Measurements from ENCODE around the gene THBS4.
"Not testable (repeated sequence)": the region's sequence is repeated elsewhere in the genome, so short reads cannot be mapped to it uniquely, and the experiment has no call there.

THBS4 gene

DNA sequence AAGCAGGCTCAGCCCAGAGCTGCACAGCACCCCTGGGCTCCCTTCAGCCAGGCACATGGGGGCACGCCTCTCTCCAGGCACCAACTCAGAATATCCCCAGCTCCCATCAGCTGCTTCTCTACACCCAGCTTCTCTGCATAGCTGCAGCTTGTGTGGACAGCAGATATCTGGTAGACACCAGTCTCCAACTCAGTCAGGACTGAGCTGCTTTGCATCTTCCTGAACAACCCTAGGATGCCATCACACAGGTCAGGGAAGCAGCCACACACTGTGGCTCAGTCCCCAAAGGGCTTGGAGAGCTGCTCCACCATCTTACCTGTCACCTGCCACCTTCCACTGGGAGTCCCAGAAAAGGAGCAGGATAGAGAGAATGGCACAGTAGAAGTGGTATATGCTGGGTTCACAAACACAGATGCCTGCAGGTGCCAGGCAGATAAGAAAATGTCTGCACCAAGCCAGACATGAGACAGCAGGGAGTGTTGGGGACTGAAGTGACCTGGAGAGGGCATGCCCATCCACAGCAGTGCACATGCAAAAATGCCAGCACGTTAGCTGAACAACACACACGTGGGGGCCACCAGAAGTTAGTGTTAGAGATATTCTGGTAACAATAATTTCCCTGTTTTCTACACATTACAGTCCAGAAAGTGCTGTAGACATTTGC is 42.0 kb downstream of the THBS4 start:
- no peak for DNase-seq

DNA sequence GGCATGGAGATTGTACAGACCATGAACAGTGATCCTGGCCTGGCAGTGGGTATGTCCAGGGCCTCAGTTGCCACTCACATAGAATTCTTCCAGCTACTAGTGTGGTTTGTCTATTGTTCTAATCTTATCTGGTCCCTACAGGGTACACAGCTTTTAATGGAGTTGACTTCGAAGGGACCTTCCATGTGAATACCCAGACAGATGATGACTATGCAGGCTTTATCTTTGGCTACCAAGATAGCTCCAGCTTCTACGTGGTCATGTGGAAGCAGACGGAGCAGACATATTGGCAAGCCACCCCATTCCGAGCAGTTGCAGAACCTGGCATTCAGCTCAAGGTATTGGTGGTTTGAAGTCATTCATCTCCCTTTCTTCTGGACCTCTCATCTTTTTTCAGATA is 43.8 kb downstream of the THBS4 start:
- DNase-seq = no peak

DNA sequence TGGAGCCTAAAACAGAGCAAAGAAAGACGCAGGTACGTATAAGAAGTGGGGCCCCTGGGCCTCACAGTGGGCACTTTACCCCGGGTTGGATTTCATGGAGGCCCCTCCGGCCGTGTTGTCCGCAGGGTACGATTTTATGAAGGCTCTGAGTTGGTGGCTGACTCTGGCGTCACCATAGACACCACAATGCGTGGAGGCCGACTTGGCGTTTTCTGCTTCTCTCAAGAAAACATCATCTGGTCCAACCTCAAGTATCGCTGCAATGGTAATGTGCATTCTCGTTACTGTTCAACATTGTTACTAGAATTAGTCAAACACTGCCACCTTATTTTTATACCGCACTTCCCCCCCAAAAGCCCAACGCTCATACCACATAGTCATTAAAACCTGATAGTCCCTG is 47.1 kb downstream of the THBS4 start:
- no peak for DNase-seq

DNA sequence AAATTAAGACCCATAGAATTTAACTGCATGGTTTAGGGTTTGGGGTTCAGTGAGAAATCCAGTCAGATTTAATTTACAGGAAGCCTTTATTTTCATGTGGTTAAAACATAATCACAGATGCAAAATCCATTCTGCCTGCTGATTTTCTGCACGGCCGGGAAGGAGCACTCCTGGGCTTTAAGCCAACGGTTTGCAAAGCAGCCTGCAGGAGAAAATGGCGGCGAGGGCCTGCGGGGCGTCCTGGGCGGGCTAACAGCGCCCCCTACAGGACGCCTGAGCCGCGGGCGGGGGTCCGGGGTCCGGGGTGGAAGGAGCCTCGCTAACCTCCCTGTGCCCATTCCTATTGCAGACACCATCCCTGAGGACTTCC is 47.6 kb downstream of the THBS4 start:
- no peak for DNase-seq

DNA sequence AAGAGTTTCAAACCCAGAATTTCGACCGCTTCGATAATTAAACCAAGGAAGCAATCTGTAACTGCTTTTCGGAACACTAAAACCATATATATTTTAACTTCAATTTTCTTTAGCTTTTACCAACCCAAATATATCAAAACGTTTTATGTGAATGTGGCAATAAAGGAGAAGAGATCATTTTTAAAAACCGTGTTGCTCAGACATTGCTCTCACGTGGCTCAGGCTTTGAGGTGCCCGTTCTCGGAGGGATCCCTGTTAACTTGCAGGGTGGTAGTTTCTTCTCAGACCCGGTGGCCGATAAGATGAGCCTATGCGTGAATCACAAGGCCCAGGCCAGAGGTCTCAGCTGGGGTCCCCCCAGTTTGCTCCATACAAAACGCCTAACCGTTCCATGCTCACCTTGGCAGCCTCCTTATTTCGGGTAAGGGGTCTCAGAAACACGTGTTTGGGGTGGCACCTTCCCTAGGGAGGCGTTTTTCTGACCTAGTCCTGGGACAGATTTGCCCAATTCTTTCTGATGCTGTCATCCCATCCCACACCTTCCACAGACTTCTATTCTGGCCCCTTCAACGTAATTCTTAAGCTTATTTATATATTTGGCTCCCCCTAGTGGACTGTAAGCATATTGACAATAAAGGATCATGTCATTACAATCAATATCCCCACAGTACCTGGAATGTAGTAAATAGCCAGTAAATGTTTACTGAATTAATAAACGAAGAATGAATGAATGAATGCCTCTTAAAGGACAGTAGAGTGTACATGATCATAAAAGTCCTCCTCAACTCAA is 48.1 kb downstream of the THBS4 start:
- DNase-seq = peak; percentile 18

DNA sequence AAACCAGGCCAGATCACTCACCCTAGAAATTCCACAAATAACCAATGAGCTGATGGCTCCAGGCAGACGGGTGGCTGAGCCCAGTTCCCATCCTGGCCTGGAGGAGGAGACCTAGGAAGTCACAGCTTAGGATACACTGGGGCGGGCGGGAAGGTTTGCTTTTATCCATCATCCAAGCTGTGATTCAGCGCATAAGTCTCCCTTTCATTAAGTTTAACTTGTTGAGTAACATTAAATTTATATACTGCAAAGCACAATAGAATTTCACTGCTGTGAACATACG is 55.7 kb downstream of the THBS4 start:
- no peak for DNase-seq

DNA sequence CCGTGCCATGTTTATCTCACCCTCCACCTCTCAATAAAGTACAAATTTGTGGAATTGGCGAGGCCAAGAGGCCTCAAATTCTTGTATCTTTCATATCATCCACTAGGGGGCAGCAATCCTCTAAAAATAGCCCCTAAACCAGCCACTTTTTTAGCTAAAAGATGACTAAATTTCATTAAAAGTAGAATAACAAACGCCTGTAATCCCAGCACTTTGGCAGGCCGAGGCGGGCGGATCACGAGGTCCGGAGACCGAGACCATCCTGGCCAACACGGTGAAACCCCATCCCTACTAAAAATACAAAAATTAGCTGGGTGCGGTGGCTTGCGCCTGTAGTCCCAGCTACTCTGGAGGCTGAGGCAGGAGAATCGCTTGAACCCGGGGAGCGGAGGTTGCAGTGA is 56.6 kb downstream of the THBS4 start:
- peak; percentile 47 for DNase-seq

DNA sequence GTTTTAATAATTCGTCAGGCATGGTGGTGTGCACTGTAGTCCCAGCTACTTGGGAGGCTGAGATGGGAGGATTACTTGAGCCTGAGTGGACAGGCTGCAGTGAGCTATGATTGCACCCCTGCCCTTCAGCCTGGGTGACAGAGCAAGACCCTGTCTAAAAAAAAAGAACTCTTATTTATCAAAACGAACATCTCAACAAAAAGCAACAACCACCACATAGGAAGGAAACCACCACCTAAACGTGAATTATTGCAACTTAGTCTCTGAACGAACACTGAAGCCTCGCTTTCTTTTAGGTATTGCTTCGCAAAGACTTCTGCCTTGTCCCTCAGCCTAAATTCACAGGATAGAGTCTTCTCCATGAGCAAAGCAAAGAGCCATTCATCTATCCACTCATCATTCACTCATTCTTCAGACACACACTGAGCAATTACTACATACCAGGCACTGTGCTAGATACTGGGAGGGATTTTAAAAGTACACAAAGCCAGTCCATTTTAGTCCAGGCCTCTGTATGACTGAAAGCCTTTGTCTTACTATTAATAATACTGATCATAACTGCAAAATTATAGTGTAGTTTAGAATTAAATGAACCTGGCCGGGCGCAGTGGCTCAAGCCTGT is 57.4 kb downstream of the THBS4 start:
- no peak for DNase-seq

DNA sequence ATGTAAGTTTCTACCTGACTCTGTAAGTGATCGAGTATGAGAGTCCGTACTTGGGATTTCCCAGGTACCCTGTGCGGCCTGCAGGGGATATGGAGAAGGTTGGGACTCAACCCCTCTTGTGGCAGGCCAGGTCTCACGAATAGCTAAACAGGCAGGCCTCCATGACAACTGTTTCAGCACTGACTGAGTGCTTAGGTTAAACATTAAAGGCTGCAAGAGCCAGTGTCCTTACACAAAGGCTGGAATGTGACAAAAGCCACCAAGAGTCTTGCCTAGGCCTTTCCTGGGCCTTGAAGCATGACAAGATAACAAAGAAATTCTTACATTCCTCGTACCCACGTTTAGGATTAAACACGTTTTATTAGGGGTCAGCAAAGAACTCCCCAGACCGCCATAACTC is 58.6 kb downstream of the THBS4 start:
- no peak for DNase-seq

DNA sequence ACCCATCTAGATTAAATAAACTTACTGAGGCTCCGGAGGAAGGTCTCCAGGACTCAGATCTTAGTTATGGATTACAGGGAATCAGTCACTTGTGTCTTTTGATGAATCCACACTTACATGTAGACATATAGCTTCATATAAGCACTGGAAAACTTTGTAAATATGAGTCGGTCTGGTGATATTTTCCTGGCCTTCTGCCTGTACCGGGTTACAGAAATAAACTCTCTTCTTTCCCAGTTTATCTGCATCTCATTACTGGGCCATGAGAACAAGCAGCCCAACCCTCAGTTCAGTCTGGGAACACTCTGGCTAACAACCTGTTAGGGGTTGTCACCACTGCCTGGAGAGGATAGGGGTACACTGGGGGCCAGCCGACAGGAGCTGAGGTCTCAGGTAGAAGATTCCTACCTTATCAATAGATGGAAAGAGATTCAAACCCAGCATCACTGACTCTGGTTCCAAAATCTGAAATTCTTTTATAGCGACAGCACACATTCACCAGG is 59.1 kb downstream of the THBS4 start:
- no peak for DNase-seq

DNA sequence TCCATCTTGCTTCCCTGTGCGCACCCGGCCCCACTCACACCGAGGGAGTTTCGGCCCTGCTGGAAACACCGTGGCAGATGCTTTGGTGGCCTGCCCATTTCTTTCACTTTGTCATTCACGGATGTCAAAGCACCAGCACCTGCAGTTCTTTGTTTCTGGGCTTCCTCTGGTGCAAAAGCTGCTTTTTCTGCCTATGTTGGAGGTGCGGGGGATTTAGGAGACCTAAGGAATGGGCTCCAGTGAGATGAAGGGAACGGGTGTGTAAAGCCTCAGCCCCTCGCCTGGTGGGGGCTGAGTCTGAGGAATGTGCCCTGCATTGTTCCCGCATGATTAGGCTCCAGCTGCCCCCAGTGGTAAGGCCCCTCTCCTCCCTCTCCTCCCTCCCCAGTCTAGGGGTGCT is 62.3 kb downstream of the THBS4 start:
- no peak for DNase-seq

DNA sequence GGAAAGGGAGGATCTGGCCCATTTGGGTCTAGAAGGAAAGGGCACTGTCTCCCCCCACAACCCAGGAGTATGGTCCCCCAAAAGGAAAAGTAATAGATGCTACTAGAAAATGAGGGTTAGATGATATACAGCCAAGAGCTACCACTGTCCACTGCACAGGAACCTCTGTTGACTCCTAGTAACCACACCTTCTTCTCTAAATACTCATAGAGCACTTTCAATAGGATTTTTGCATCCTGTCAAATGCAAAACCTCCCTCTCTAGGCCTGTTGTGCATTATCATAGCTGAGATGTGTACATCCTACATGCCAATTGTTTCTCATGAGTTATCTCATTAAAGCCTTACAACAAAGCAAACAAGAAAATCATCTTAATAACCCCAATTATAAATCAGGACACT is 66.8 kb downstream of the THBS4 start:
- no peak for DNase-seq

DNA sequence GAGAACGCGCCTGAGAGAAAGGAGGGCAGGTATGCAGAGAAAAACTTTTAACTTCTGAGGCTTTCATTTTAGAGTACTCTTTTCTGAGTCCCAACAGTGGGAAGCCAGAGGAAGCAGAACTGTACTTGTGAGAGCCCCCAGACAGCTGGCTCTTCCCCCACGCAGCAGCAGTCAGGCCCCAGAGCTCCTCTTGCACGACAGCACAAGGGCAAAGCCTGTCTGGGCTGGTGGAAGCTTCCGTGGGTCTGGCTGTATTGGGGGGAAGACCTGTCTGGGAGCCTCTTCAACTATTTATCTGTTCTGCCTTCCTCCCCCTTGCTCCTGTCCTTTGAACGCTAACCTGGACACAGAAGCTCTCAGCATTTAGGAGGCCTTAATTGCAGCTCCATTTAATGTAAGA is 68.2 kb downstream of the THBS4 start:
- no peak for DNase-seq

DNA sequence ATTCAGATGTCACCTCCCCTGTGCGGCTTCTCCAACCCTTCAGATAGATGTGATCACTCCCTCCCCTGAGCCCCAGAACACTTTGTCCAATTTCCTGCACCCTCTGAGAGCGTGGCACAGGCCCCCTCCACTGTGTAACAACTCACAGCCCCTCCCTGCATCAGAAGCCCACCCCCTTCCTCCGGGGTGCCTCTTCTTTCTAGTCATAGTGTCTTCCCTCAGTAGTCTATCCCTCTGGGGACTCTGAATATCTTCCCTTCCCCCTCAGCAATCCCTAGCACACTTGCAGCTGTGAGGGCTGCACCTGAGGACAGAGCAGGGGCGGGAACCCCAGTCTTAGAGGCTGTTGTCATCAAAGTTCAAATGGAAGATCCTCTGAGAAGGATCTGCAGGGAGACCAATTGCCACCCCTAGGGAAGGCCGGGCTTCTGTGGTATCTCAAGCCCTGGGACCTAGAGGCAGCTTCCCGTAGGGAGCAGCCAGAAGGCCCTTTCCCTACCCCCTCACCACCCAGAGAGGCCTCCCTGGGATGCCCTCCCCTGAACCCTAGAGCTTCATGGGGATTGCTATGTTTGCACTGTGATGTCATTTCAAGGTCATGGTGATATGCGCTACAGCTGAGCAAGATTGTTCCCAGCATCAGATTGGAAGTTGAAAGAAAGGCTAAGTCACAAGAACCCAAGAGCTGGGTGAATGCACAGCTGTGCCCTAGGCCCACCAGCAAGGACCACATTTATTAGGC is 70.7 kb downstream of the THBS4 start:
- DNase-seq = no peak

DNA sequence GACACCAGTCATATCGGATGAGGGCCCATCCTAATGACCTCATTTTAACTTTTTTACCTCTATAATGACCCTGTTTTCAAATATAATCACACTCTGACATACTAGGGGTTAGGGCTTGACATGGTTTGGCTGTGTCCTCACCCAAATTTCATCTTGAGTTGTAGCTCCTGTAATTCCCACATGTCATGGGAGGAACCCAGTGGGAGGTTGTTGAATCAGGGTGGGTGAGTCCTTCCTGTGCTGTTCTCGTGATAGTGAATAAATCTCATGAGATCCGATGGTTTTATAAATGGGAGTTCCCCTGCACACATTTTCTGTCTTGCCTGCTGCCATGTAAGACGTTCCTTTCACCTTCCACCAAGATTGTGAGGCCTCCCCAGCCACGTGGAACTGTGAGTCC is 71.8 kb downstream of the THBS4 start:
- DNase-seq = no peak

DNA sequence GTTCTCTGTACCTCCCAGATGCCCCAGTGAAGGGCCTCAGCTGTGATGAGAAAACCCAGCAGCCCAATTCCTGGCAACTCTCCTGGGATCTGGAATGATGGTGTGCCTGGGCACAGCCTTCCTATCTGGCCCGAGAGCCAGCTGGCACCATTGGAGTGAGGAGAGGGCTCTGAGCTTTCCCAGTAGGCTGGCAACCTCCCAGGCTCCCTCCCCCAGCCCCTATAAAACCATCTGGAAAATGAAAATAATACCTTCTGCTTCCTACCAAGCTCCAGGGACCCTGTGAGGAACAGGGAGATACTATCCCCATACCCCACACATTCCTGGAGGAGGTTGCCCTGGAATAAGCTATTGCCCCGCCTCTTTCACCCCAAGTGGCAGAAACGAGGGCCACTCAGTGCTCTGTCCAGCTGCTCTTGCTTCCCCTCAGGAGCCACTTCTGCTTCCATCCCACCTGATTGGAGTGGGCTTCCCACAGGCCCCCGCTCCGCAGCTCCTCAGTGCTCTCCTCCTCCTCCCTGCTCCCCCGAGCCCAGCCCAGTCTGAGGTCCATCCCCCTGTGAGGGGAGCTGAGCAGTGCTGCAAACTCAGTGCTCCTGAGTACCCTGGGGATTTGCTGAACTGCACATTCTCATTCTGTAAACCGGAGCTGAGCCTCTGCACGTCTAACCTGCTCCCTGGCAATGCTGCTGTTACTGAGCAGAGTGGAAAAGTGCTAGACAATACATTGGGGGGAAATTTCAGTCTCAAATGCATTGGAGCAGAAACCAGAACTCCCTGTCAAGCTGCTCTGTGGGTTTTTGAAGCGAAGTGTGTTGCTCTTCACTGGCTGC is 74.7 kb downstream of the THBS4 start:
- no peak for DNase-seq

DNA sequence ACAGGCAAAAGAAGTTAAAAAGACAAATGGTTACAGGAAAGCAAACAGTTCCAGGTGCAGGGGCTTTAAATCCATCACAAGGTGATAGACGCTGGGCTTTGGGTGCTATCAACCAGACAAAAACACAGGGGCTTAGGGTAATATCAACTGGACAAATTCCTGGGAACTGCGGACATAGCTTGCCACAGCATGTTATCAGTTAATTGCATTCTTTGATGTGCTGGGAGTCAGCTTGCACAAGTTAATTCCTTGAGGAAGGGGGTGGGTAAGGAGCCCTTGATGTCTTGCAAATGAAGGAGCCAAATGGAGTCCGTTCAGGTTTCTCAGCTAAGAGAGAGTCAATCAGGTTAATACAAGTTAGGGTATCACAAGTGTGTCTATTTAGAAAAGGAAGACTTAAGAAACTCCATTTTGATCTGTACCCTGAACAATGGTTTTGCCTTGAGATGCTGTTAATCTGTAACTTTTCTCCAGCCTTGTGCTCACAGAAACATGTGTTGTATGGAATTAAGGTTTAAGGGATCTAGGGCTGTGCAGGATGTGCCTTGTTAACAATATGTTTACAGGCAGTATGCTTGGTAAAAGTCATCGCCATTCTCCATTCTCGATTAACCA is 76.3 kb downstream of the THBS4 start:
- DNase-seq = not testable (repeated sequence)

DNA sequence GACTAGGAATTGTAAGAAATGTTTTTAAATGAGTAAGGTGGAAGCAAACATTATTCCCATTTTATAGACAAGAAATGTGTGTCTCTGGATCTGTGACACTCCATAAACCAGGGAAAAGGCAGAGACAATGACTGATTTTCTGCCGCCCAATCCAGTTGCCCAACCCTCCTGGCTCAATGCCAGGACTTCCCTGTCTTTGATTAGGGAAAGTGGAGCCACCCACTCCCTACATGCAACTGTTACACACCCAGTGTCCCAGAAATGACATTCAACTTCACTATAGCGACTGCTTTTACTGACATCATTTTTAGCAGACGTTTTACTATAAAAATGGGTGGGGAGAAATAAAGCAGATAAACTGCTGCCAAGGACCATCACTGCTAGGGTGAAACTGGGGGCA is 79.7 kb downstream of the THBS4 start:
- DNase-seq = no peak

DNA sequence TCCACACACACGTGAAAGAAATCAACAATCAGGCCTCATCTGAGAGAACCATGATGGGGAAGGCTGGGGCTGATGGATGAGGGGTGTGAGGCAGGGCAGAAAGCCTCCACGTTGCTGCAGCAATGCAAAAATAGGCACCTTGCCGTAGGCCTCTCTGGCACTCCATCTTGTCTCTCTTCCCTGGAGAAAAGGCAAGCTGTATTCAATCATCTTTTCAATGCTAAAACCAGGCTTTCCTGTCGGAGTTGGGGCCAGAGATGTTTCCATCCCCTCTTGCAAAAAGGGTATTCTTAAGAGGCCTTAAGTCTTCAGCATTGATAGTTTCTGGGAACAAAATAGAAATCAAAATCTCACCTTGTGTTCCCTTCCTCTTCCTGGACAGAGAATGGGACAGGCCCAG is 80.9 kb downstream of the THBS4 start:
- no peak for DNase-seq

DNA sequence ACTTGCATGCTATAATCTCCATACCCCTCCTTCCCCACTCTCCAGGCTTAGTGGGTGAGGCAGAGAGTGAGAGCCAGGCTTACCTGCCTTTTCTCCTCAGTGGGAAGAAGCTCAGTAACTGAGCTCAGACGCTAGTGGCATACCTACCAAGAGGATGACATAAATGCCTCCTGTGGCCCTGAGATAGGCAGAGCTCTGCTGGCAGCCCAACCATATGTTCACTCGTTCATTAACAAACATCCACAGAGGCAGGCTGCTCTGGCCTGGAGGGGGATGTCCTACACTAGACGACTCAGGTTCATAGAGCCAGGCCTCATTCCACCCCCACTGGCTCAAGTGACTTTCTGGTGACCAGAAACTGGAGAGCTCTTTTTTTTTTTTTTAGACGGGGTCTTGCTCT is 81.3 kb downstream of the THBS4 start:
- no peak for DNase-seq

DNA sequence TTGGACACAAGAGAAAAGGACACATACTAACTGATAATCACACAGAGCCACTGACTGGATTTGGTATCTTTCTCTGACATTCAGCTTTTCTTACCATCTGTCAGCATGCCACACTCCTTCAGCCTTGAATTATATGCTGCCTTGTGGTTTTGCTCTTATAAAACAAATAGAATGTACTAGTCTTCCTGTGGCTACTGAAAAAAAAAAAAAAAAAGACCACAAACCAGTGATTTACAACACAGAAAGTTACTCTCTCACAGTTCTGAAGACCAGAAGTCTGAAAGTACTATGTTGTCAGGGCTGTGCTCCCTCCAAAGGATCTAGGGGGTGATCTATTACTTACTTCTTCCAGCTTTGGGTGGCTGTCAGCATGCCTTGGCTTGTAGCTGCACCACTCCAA is 82.3 kb downstream of the THBS4 start:
- DNase-seq = no peak

DNA sequence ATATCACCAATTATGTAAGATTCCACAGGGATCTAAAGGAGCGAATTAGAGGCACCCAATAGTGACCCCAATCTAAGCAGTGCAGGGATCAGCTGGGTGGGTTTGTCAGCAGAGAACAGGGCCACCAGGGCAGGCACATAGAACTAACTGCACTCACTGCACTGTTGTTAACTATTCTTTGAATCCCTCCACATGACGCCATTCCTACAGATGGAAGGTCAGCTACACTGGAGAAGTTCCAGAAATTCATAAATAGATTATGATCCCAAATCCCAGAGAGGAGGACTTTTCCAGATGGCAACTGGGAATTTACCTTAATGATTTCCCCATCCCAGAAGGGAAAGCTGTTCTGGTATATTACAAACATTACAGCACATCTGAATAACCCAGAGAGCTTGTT is 84.2 kb downstream of the THBS4 start:
- no peak for DNase-seq
